ENCODE data around the gene SMCR8. TPM values are rescaled to one million over a fixed set of nuclear protein-coding genes. Genes with fewer than 3 reads are reported as not detected.

Gene SMCR8
- total and polyA plus RNA-seq, 9 donors = 6.3 to 10.2 (median 8.9) TPM

GRCh38 chr17:18344021-18344420 lies 28.9 kb downstream of the SMCR8 start:
- H3K27me3 ChIP-seq (ENCODE audit: control insufficient read depth, insufficient read depth, low read length) = no peaks in the 10 kb centered on the region
- H3K9me3 ChIP-seq (replicated peaks; ENCODE audit: control insufficient read depth, low read depth, low read length) = no peaks in the 10 kb centered on the region
- H3K27ac ChIP-seq (ENCODE audit: low read length) = no peak overlapping the region
- no peak for DNase-seq
- H3K4me3 ChIP-seq (ENCODE audit: low read length) = no peak overlapping the region
- WGBS (ENCODE audit: insufficient coverage) = 95% methylated on average over 2 of the region's 5 CpGs
- H3K4me1 ChIP-seq (ENCODE audit: control insufficient read depth, insufficient read depth, low read length) = no peaks in the 10 kb centered on the region
- H3K36me3 ChIP-seq (ENCODE audit: control insufficient read depth, insufficient read depth, low read length) = peaks cover 67% of the 10 kb centered on the region

- Histone ChIP-seq H3K27ac (ENCODE audit: low read length) (no peak overlapping the region), H3K4me3 (ENCODE audit: low read length) (no peak overlapping the region), H3K27me3 (ENCODE audit: control insufficient read depth, insufficient read depth, low read length) (no peaks in the 10 kb centered on the region), H3K9me3 (replicated peaks; ENCODE audit: control insufficient read depth, low read depth, low read length) (no peaks in the 10 kb centered on the region), H3K4me1 (ENCODE audit: control insufficient read depth, insufficient read depth, low read length) (no peaks in the 10 kb centered on the region), H3K36me3 (ENCODE audit: control insufficient read depth, insufficient read depth, low read length) (peaks cover 36% of the 10 kb centered on the region)
- WGBS (ENCODE audit: insufficient coverage) = 86% methylated on average over 2 of the region's 6 CpGs
- no peak for DNase-seq
Observed at GRCh38 chr17:18353541-18353940, 38.4 kb downstream of the SMCR8 start.

DNA sequence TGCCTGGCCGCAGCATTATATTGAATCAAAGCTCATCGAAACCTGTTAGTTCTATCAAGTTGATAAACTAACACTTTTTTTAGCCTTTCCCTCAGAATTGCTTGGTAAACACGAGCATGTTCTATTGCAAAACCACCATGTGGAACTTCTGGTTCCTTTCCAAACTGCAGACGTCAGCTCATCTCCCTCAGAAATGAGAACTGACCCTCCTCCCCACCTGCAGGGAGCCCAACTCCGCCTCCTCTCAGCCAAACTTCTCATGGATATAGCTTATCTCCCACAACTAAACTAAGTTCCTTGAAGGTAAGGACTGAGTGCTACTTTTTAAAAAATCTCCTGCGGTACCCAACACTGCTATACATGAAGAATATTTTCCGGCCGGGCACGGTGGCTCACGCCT lies 41.5 kb downstream of the SMCR8 start:
- Histone ChIP-seq H3K4me3 (ENCODE audit: low read length) (no peak overlapping the region), H3K27ac (ENCODE audit: low read length) (no peak overlapping the region), H3K36me3 (ENCODE audit: control insufficient read depth, insufficient read depth, low read length) (peaks cover 40% of the 10 kb centered on the region), H3K4me1 (ENCODE audit: control insufficient read depth, insufficient read depth, low read length) (no peaks in the 10 kb centered on the region), H3K9me3 (replicated peaks; ENCODE audit: control insufficient read depth, low read depth, low read length) (no peaks in the 10 kb centered on the region), H3K27me3 (ENCODE audit: control insufficient read depth, insufficient read depth, low read length) (no peaks in the 10 kb centered on the region)
- peak; percentile 73 for DNase-seq
- WGBS (ENCODE audit: insufficient coverage) = 60% methylated on average over 4 of the region's 10 CpGs

- Histone ChIP-seq H3K4me3 (ENCODE audit: low read length) (no peak overlapping the region), H3K27me3 (ENCODE audit: control insufficient read depth, insufficient read depth, low read length) (no peaks in the 10 kb centered on the region), H3K4me1 (ENCODE audit: control insufficient read depth, insufficient read depth, low read length) (peaks cover 11% of the 10 kb centered on the region), H3K36me3 (ENCODE audit: control insufficient read depth, insufficient read depth, low read length) (peaks cover 21% of the 10 kb centered on the region), H3K27ac (ENCODE audit: low read length) (no peak overlapping the region), H3K9me3 (replicated peaks; ENCODE audit: control insufficient read depth, low read depth, low read length) (no peaks in the 10 kb centered on the region)
- 86% methylated on average over 7 of the region's 8 CpGs for WGBS (ENCODE audit: insufficient coverage)
- no peak for DNase-seq
Observed at GRCh38 chr17:18360518-18360917, 45.4 kb downstream of the SMCR8 start.

GRCh38 chr17:18361837-18362697 lies 47.0 kb downstream of the SMCR8 start:
- Histone ChIP-seq H3K27me3 (ENCODE audit: control insufficient read depth, insufficient read depth, low read length) (no peaks in the 10 kb centered on the region), H3K9me3 (replicated peaks; ENCODE audit: control insufficient read depth, low read depth, low read length) (no peaks in the 10 kb centered on the region), H3K27ac (ENCODE audit: low read length) (peak overlapping the region; percentile 52), H3K4me3 (ENCODE audit: low read length) (peak overlapping the region; percentile 72), H3K36me3 (ENCODE audit: control insufficient read depth, insufficient read depth, low read length) (peaks cover 14% of the 10 kb centered on the region), H3K4me1 (ENCODE audit: control insufficient read depth, insufficient read depth, low read length) (peaks cover 11% of the 10 kb centered on the region)
- DNase-seq = peak; percentile 58
- 18% methylated on average over 10 of the region's 15 CpGs for WGBS (ENCODE audit: insufficient coverage)

DNA sequence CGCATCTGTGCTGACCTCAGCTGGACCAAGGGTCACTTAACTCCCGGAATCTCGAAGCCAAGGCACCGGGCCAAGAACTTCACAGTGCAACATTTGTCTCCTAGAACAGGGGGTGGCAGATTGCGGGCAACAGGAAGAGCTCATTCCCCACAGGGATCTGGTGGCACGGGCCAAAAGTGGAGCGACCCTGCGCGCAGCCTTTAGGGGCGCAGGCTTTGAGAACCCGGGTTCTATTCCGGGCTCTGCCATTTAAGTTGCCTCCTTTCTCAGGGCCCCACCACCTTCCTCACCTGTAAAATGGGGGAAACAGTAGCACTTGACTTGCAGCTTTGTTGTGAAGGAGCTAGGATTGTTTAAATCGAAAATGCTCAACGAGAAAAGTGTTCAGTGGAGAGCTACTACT lies 47.6 kb downstream of the SMCR8 start:
- Histone ChIP-seq H3K36me3 (ENCODE audit: control insufficient read depth, insufficient read depth, low read length) (peaks cover 14% of the 10 kb centered on the region), H3K9me3 (replicated peaks; ENCODE audit: control insufficient read depth, low read depth, low read length) (no peaks in the 10 kb centered on the region), H3K4me1 (ENCODE audit: control insufficient read depth, insufficient read depth, low read length) (peaks cover 11% of the 10 kb centered on the region), H3K4me3 (ENCODE audit: low read length) (peak overlapping the region; percentile 72), H3K27me3 (ENCODE audit: control insufficient read depth, insufficient read depth, low read length) (no peaks in the 10 kb centered on the region), H3K27ac (ENCODE audit: low read length) (peak overlapping the region; percentile 52)
- DNase-seq = peak; percentile 73
- under 1% methylated on average over 12 of the region's 14 CpGs for WGBS (ENCODE audit: insufficient coverage)

GRCh38 chr17:18363101-18364049 lies 48.3 kb downstream of the SMCR8 start, which contains the start of gene SHMT1:
TSS of gene SHMT1 (minus strand) at chr17:18363550. CDS start at chr17:18355981, 7,569 bp downstream.
- under 1% methylated on average over 69 of the region's 76 CpGs for WGBS (ENCODE audit: insufficient coverage)
- Histone ChIP-seq H3K4me1 (ENCODE audit: control insufficient read depth, insufficient read depth, low read length) (peaks cover 11% of the 10 kb centered on the region), H3K9me3 (replicated peaks; ENCODE audit: control insufficient read depth, low read depth, low read length) (no peaks in the 10 kb centered on the region), H3K27me3 (ENCODE audit: control insufficient read depth, insufficient read depth, low read length) (no peaks in the 10 kb centered on the region), H3K27ac (ENCODE audit: low read length) (peak within 1 kb of the TSS; percentile 52), H3K4me3 (ENCODE audit: low read length) (peak within 1 kb of the TSS; percentile 72), H3K36me3 (ENCODE audit: control insufficient read depth, insufficient read depth, low read length) (peaks cover 13% of the 10 kb centered on the region)
- peak; percentile 97 for DNase-seq

- no CpG with 5 or more reads among the region's 6 CpGs for WGBS (ENCODE audit: insufficient coverage)
- DNase-seq = no peak
Observed at GRCh38 chr17:18364166-18364565, 49.1 kb downstream of the SMCR8 start.

DNA sequence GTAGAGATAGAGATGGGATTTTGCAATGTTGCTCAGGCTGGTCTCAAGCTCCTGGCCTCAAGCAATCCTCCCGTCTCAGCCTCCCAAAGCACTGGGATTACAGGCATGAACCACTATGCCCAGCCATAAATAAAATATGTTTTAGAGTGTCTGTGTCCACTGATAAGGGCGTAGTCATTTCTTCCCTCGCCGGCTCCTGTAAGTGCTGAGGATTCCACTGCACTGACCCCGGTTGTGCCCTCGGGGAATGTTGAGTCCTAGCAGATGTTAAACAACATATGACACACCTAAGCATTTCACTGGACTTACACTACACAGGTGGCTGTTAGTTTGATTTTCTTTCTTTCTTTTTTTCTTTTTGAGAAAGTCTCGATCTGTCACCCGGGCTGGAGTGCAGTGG lies 53.9 kb downstream of the SMCR8 start:
- H3K27me3 ChIP-seq (ENCODE audit: control insufficient read depth, insufficient read depth, low read length) = peaks cover 2% of the 10 kb centered on the region
- WGBS (ENCODE audit: insufficient coverage) = 30% methylated on average over 2 of the region's 8 CpGs

More at GRCh38 chr17:18364166-18364565, 49.1 kb downstream of the SMCR8 start:
- H3K36me3 ChIP-seq (ENCODE audit: control insufficient read depth, insufficient read depth, low read length) = peaks cover 7% of the 10 kb centered on the region
- H3K27ac ChIP-seq (ENCODE audit: low read length) = no peak overlapping the region
- H3K4me1 ChIP-seq (ENCODE audit: control insufficient read depth, insufficient read depth, low read length) = peaks cover 11% of the 10 kb centered on the region
- H3K4me3 ChIP-seq (ENCODE audit: low read length) = no peak overlapping the region
- no peaks in the 10 kb centered on the region for H3K27me3 ChIP-seq (ENCODE audit: control insufficient read depth, insufficient read depth, low read length)
- H3K9me3 ChIP-seq (replicated peaks; ENCODE audit: control insufficient read depth, low read depth, low read length) = no peaks in the 10 kb centered on the region

GRCh38 chr17:18370761-18371160 lies 55.7 kb downstream of the SMCR8 start:
- WGBS (ENCODE audit: insufficient coverage) = 90% methylated on average over 3 of the region's 5 CpGs
- no peaks in the 10 kb centered on the region for H3K4me1 ChIP-seq (ENCODE audit: control insufficient read depth, insufficient read depth, low read length)
- H3K9me3 ChIP-seq (replicated peaks; ENCODE audit: control insufficient read depth, low read depth, low read length) = peaks cover 4% of the 10 kb centered on the region
- H3K27ac ChIP-seq (ENCODE audit: low read length) = no peak overlapping the region
- H3K4me3 ChIP-seq (ENCODE audit: low read length) = no peak overlapping the region
- H3K36me3 ChIP-seq (ENCODE audit: control insufficient read depth, insufficient read depth, low read length) = no peaks in the 10 kb centered on the region
- peaks cover 2% of the 10 kb centered on the region for H3K27me3 ChIP-seq (ENCODE audit: control insufficient read depth, insufficient read depth, low read length)
- no peak for DNase-seq

More for the DNA sequence above, 53.9 kb downstream of the SMCR8 start:
- H3K27ac ChIP-seq (ENCODE audit: low read length) = no peak overlapping the region
- no peak overlapping the region for H3K4me3 ChIP-seq (ENCODE audit: low read length)
- H3K9me3 ChIP-seq (replicated peaks; ENCODE audit: control insufficient read depth, low read depth, low read length) = no peaks in the 10 kb centered on the region
- H3K36me3 ChIP-seq (ENCODE audit: control insufficient read depth, insufficient read depth, low read length) = no peaks in the 10 kb centered on the region
- DNase-seq = no peak
- no peaks in the 10 kb centered on the region for H3K4me1 ChIP-seq (ENCODE audit: control insufficient read depth, insufficient read depth, low read length)

Data from muscle of leg (tissue), 11 donors.